Measurements from ENCODE around the gene ZFYVE28. TPM values are rescaled to one million over a fixed set of nuclear protein-coding genes. Genes with fewer than 3 reads are reported as not detected.

ZFYVE28 gene
- total RNA-seq, 1 experiment from 2014 or later: 19.2 TPM

DNA sequence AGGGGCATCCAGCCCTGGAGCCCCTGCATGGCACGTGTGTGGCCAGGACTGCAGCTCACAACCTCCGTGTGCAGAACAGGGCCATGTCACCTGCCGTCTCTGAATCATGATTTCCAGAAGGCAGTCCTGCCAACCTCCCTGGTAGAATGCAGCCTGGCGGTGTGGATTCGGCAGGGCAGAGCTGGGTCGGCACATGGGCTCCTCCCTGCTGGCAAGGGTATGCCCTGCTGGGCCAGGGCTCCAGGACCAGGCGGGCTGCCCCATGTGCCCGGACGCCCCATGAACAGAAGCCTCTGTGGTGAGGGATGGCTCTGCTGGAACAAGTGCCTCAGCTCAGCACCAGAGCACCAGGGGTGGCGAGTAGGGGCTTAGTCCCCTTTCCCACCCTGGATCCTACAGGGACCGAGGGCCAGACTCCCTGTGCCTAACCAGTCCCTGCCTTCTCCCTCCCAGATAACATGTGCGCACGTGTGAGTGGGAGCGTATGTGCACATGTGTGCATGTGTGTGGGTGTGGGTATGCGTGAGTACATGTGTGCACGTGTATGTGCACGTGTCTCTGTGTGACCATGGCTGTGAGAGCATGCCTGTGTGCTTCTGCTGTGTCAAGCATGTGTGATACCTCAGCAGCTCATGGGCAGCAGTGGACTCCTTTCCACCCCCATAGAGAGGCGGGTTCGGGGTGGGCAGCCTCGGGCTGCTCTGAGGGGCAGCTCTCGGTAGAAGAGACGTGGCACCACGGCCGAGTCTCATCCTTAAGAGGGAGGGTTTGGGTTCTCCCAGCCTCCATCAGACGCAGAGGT is 146.2 kb downstream of the ZFYVE28 start (continued):
- TF ChIP-seq CTCF (IDR thresholded peaks at IDR 0.05 in 2 of 3, conservative IDR thresholded peaks at IDR 0.05 in 1 of 3; ENCODE audit: borderline replicate concordance in 1 of 3, insufficient read depth in 1 of 3, low read depth in 2 of 3, low read length in 2 of 3) (no peak), SRF (IDR thresholded peaks at IDR 0.05; ENCODE audit: low read depth) (no peak), CBX3 (IDR thresholded peaks at IDR 0.05; ENCODE audit: low read depth) (no peak), POLR2AphosphoS5 (IDR thresholded peaks at IDR 0.05; ENCODE audit: low read depth, low read length) (no peak), ZBTB33 (IDR thresholded peaks at IDR 0.05; ENCODE audit: extremely low read depth, insufficient replicate concordance, low read length) (no peak)
- TF ChIP-seq, protein P1, sequence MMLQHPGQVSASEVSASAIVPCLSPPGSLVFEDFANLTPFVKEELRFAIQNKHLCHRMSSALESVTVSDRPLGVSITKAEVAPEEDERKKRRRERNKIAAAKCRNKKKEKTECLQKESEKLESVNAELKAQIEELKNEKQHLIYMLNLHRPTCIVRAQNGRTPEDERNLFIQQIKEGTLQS (IDR thresholded peaks at IDR 0.05): no peak

DNA sequence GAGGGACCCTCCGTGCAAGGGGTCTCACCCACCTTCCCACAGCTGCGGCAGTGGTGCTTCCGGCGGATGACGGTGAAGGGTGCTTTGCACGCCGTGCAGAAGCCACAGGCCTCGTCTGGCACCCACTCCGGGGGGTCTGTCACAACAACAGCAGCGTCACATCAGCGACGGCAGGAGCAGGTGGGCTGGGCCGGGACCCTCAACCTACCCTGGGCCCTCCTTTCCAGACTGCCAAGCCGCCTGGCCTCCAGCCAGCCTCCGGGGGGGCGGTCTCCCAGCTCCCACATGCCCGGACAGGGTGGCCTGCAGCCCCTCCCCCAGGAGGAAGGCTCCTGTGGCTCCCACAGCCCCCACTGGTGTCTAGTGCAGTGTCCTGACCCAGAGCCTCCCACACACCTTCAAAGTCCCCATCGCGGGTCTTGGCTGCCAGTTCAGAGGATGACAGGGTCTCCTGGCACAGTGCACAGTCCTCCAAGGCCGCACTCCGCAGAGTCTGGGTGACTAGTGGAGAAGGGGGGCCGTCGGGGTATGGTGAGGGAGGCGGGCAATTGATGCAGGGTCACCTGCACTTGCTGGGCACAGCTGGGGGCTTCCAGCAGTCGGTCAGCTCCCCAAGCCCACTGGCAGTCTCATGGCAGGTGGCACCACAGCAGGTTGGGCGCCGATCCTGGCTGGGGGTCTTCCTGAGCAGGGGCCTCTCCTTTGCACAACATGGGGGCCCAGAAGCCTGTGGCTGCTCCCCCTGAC is 147.0 kb downstream of the ZFYVE28 start:
- Histone ChIP-seq H3K4me3 (replicated peaks in 1 of 2; ENCODE audit: low read depth in 1 of 2, low read length in 2 of 2) (no peak overlapping the region), H3K4me1 (ENCODE audit: control insufficient read depth in 1 of 2, insufficient read depth in 2 of 2, low read length in 2 of 2) (no peaks in the 10 kb centered on the region), H3K27ac (ENCODE audit: low read depth, low read length) (no peak overlapping the region), H3K9me3 (ENCODE audit: control insufficient read depth in 1 of 2, insufficient read depth in 1 of 2, low read depth in 1 of 2, low read length in 2 of 2) (no peaks in the 10 kb centered on the region), H3K9me2 (ENCODE audit: insufficient read depth) (no peaks in the 10 kb centered on the region), H3K79me2 (ENCODE audit: insufficient read depth, low read length) (no peaks in the 10 kb centered on the region), H3K27me3 (ENCODE audit: insufficient read depth, low read length) (no peaks in the 10 kb centered on the region), H3K36me3 (ENCODE audit: control insufficient read depth in 1 of 2, insufficient read depth in 2 of 2, low read length in 2 of 2) (no peaks in the 10 kb centered on the region), H2AFZ (ENCODE audit: low read depth, low read length, poor library complexity, severe bottlenecking) (no peak overlapping the region), H3K4me2 (ENCODE audit: low read length) (no peak overlapping the region), H3K9ac (ENCODE audit: low read length) (no peak overlapping the region), H4K20me1 (ENCODE audit: insufficient read depth) (no peaks in the 10 kb centered on the region)
- ChIA-PET CTCF (no interaction called here), POLR2A (no interaction called here), RAD21 (ENCODE audit: low non-redundant PET in 1 of 2, low total read pairs in 2 of 2, uncharacterized antibody in 2 of 2, unreplicated experiment in 2 of 2) (no interaction called here)
- no TSS peak for BruUV-seq (replicated peaks)
- intact Hi-C loops (cut with micrococcal nuclease): no loop called here
- ATAC-seq: no peak
- DNase-seq (ENCODE audit: low read depth, low spot score): no peak
- TF ChIP-seq, protein P1 (IDR thresholded peaks at IDR 0.05): no peak
- no peak for TF ChIP-seq ZFX (IDR thresholded peaks at IDR 0.05)
- no peak for TF ChIP-seq EZH2phosphoT487 (IDR thresholded peaks at IDR 0.05; ENCODE audit: borderline replicate concordance)
- TF ChIP-seq EGR1 (IDR thresholded peaks at IDR 0.05; ENCODE audit: low read depth): no peak
- TF ChIP-seq EZH2 (IDR thresholded peaks at IDR 0.05): no peak
- no peak for TF ChIP-seq TCF7L2 (IDR thresholded peaks at IDR 0.05; ENCODE audit: borderline replicate concordance, extremely low read depth, insufficient read depth, insufficient read length)
- no peak for TF ChIP-seq JUND (IDR thresholded peaks at IDR 0.05)
- no peak for TF ChIP-seq SIN3A (IDR thresholded peaks at IDR 0.05; ENCODE audit: low read depth)
- TF ChIP-seq POLR2A (IDR thresholded peaks at IDR 0.05; ENCODE audit: borderline replicate concordance, extremely low read depth, insufficient read depth, insufficient read length): no peak
- TF ChIP-seq YY1 (IDR thresholded peaks at IDR 0.05; ENCODE audit: extremely low read depth, insufficient replicate concordance, low read depth, low read length): no peak
- no peak for TF ChIP-seq ZBTB33 (IDR thresholded peaks at IDR 0.05; ENCODE audit: extremely low read depth, insufficient replicate concordance, low read length)
- TF ChIP-seq RAD21 (IDR thresholded peaks at IDR 0.05; ENCODE audit: low read depth): no peak

Measured in HCT116 (cell line).